H9 (cell line): Measurements from ENCODE around the gene SKIC2. TPM values are rescaled to one million over a fixed set of nuclear protein-coding genes. Genes with fewer than 3 reads are reported as not detected.

Source experiments
- DNase-seq: peaks from one replicate; pipeline ENCODE4 v3.0.0-alpha.2; 2017
- H2AFZ ChIP-seq: one replicate; pipeline ENCODE4 v1.6.1; 2013; ENCODE audit warnings: mild to moderate bottlenecking, low read length, control low read depth, moderate library complexity
- H2AK5ac ChIP-seq: 2 replicates; pipeline ENCODE4 v1.6.1; 2013; ENCODE audit warnings: low read length, control low read depth, mixed read lengths; ENCODE audit not compliant: insufficient read length
- H2BK120ac ChIP-seq: one replicate; pipeline ENCODE4 v1.6.1; 2013; ENCODE audit warnings: low read depth, mild to moderate bottlenecking, low read length, control low read depth, inconsistent platforms; ENCODE audit not compliant: poor library complexity, severe bottlenecking
- H2BK12ac ChIP-seq: 2 replicates; pipeline ENCODE4 v1.6.1; 2013; ENCODE audit warnings: low read length, control low read depth, mixed read lengths, low read depth; ENCODE audit not compliant: insufficient read length
- H2BK15ac ChIP-seq: 2 replicates; pipeline ENCODE4 v1.6.1; 2013; ENCODE audit warnings: low read depth, low read length, control low read depth
- H2BK20ac ChIP-seq: one replicate; pipeline ENCODE4 v1.6.1; 2013; ENCODE audit warnings: low read depth, mild to moderate bottlenecking, low read length, control low read depth, inconsistent platforms; ENCODE audit not compliant: poor library complexity, severe bottlenecking
- H2BK5ac ChIP-seq: 2 replicates; pipeline ENCODE4 v1.6.1; 2013; ENCODE audit warnings: low read length, control low read depth, mixed read lengths; ENCODE audit not compliant: insufficient read length
- H3K14ac ChIP-seq: 2 replicates; pipeline ENCODE4 v1.6.1; 2013; ENCODE audit warnings: low read length, control low read depth; ENCODE audit not compliant: insufficient read depth
- H3K18ac ChIP-seq: 2 replicates; pipeline ENCODE4 v1.6.1; 2013; ENCODE audit warnings: low read depth, mild to moderate bottlenecking, mixed read lengths, low read length, control low read depth; ENCODE audit not compliant: insufficient read length
- H3K23ac ChIP-seq: 2 replicates; pipeline ENCODE4 v1.6.1; 2013; ENCODE audit warnings: low read length, control low read depth, mixed read lengths, low read depth; ENCODE audit not compliant: insufficient read length
- H3K23me2 ChIP-seq: 2 replicates; pipeline ENCODE4 v1.6.1; 2013; ENCODE audit warnings: low read depth, mild to moderate bottlenecking, mixed read lengths, low read length, control low read depth; ENCODE audit not compliant: insufficient read length, poor library complexity, severe bottlenecking
- H3K27ac ChIP-seq: 2 replicates; pipeline ENCODE4 v1.5.1; 2013; ENCODE audit warnings: low read length, control low read depth, mixed read lengths, low read depth; ENCODE audit not compliant: insufficient read length
- H3K27me3 ChIP-seq: 2 replicates; pipeline ENCODE4 v1.6.1; 2013; ENCODE audit warnings: low read length, control low read depth, inconsistent platforms; ENCODE audit not compliant: insufficient read depth
- H3K4ac ChIP-seq: 2 replicates; pipeline ENCODE4 v1.6.1; 2013; ENCODE audit warnings: low read depth, mild to moderate bottlenecking, control low read depth, inconsistent platforms, low read length, moderate library complexity
- H3K4me1 ChIP-seq: 2 replicates; pipeline ENCODE4 v1.6.1; 2013; ENCODE audit warnings: low read length, control low read depth, inconsistent platforms; ENCODE audit not compliant: insufficient read depth
- H3K4me2 ChIP-seq: 2 replicates; pipeline ENCODE4 v1.6.1; 2013; ENCODE audit warnings: low read length, control low read depth, mixed read lengths; ENCODE audit not compliant: insufficient read length, insufficient read depth
- H3K56ac ChIP-seq: 2 replicates; pipeline ENCODE4 v1.6.1; 2013; ENCODE audit warnings: low read depth, mild to moderate bottlenecking, mixed read lengths, low read length, control low read depth; ENCODE audit not compliant: insufficient read length
- H3K79me1 ChIP-seq: 2 replicates; pipeline ENCODE4 v1.6.1; 2013; ENCODE audit warnings: low read depth, mild to moderate bottlenecking, moderate library complexity, low read length, control low read depth, inconsistent platforms; ENCODE audit not compliant: insufficient read depth, poor library complexity, severe bottlenecking
- H3K79me2 ChIP-seq: 2 replicates; pipeline ENCODE4 v1.6.1; 2013; ENCODE audit warnings: low read length, control low read depth, inconsistent platforms; ENCODE audit not compliant: insufficient read depth
- H3K9ac ChIP-seq: 2 replicates; pipeline ENCODE4 v1.6.1; 2013; ENCODE audit warnings: low read length, control low read depth, mixed read lengths; ENCODE audit not compliant: insufficient read length; ENCODE audit errors: extremely low read depth
- H3K9me3 ChIP-seq: one replicate; pipeline ENCODE4 v1.6.1; 2013; ENCODE audit warnings: low read depth, low read length, inconsistent platforms; ENCODE audit not compliant: control insufficient read depth
- H3T11ph ChIP-seq: one replicate; pipeline ENCODE4 v1.6.1; 2013; ENCODE audit warnings: mild to moderate bottlenecking, low read length, control low read depth, inconsistent platforms
- H4K20me1 ChIP-seq: one replicate; pipeline ENCODE4 v1.6.1; 2013; ENCODE audit not compliant: control insufficient read depth, insufficient read length, insufficient read depth
- H4K5ac ChIP-seq: 2 replicates; pipeline ENCODE4 v1.6.1; 2013; ENCODE audit warnings: low read depth, mild to moderate bottlenecking, mixed read lengths, low read length, control low read depth; ENCODE audit not compliant: insufficient read length
- H4K8ac ChIP-seq: replicated peaks from 2 replicates; pipeline ENCODE4 v1.6.1; 2013; ENCODE audit warnings: low read length, control low read depth, mixed read lengths, low read depth; ENCODE audit not compliant: insufficient read length
- H4K91ac ChIP-seq: 2 replicates; pipeline ENCODE4 v1.6.1; 2013; ENCODE audit warnings: low read depth, mild to moderate bottlenecking, moderate library complexity, mixed read lengths, low read length, control low read depth; ENCODE audit not compliant: insufficient read length
- H3K27ac Mint-ChIP-seq, 3 experiments: 2 replicates in 2 of 3; 3 replicates in 1 of 3; pipeline ENCODE4 v1.8.0; 2020 to 2021; ENCODE audit warnings: mixed read lengths in 3 of 3, mild to moderate bottlenecking in 1 of 3, moderate library complexity in 1 of 3
- H3K27me3 Mint-ChIP-seq: 2 replicates; pipeline ENCODE4 v1.8.0; 2021; ENCODE audit warnings: low read depth, mild to moderate bottlenecking, moderate library complexity, mixed read lengths
- H3K36me3 Mint-ChIP-seq, 3 experiments: 2 replicates in 2 of 3; 3 replicates in 1 of 3; pipeline ENCODE4 v1.8.0; 2020 to 2021; ENCODE audit warnings: low read depth in 3 of 3, mixed read lengths in 3 of 3; ENCODE audit not compliant: insufficient read depth in 1 of 3
- H3K4me1 Mint-ChIP-seq, 2 experiments: 2 replicates each; pipeline ENCODE4 v1.8.0; 2020; ENCODE audit warnings: mixed read lengths in 2 of 2
- H3K4me3 Mint-ChIP-seq, 2 experiments: 2 replicates in 1 of 2; 3 replicates in 1 of 2; pipeline ENCODE4 v1.8.0; 2020 to 2021; ENCODE audit warnings: mild to moderate bottlenecking in 2 of 2, mixed read lengths in 2 of 2, moderate library complexity in 1 of 2
- H3K9me3 Mint-ChIP-seq, 2 experiments: 2 replicates in 1 of 2; 3 replicates in 1 of 2; pipeline ENCODE4 v1.8.0; 2020; ENCODE audit warnings: mild to moderate bottlenecking in 2 of 2, mixed read lengths in 2 of 2, moderate library complexity in 1 of 2
- CTCF ChIP-seq: fragments of 200-600 bp; sonication (generic); conservative IDR thresholded peaks from 3 replicates; pipeline ENCODE4 v1.8.0; 2021; ENCODE audit warnings: antibody characterized with exemption, mild to moderate bottlenecking
- WGBS: extraction: QIAGEN DNeasy Blood & Tissue Kit; methylation state at CpG from one replicate; pipeline ENCODE4 v1.1.7; 2013; ENCODE audit warnings: missing lambda C conversion rate, low lambda C conversion rate, mixed read lengths; ENCODE audit not compliant: insufficient read length; ENCODE audit errors: extremely low coverage; 5-methylcytosine and 5-hydroxymethylcytosine counted together
- total RNA-seq: library from RNA; stranded (reverse); gene quantifications from 2 replicates; pipeline ENCODE4 v1.2.1, GENCODE V29; 2021

SKIC2 gene
- total RNA-seq, 1 experiment from 2014 or later, result 86.2 TPM

- no peak overlapping the region for H2BK15ac ChIP-seq
- H2AK5ac ChIP-seq, result no peak overlapping the region
- H4K5ac ChIP-seq, result no peak overlapping the region
- H3K9me3 Mint-ChIP-seq, result peaks cover 0 to 2% of the 10 kb centered on the region in 2 experiments; a peak in 1 of 5 replicates
- peaks cover 8 to 11% of the 10 kb centered on the region in 2 experiments for H3K4me1 Mint-ChIP-seq
- H3K4me1 ChIP-seq, result peaks cover 3% of the 10 kb centered on the region; the same call in 1 of the 2 replicates
- no peak overlapping the region for H3K9ac ChIP-seq
- no peak overlapping the region for H4K91ac ChIP-seq
- no peak overlapping the region for H3K18ac ChIP-seq
- H2BK5ac ChIP-seq, result no peak overlapping the region
- H3K79me1 ChIP-seq, result no peaks in the 10 kb centered on the region
- no peak overlapping the region for H3K4ac ChIP-seq
- H4K20me1 ChIP-seq, result no peaks in the 10 kb centered on the region
- no peak overlapping the region for H4K8ac ChIP-seq
- no peaks in the 10 kb centered on the region for H3K9me3 ChIP-seq
- TF ChIP-seq CTCF, result no peak
- no peak overlapping the region for H3K23ac ChIP-seq
- H2AFZ ChIP-seq, result no peak overlapping the region
- DNase-seq, result no peak
- H3K27me3 ChIP-seq, result no peaks in the 10 kb centered on the region
- H2BK12ac ChIP-seq, result no peak overlapping the region
- no peaks in the 10 kb centered on the region; the same call in 1 of the 2 replicates for H3K79me2 ChIP-seq
- H3T11ph ChIP-seq, result no peak overlapping the region
- H2BK120ac ChIP-seq, result no peak overlapping the region
- H3K27ac ChIP-seq, result no peak overlapping the region
- H2BK20ac ChIP-seq, result no peak overlapping the region
- H3K27ac Mint-ChIP-seq, result peak overlapping the region; percentile 34 to 100 (median 86); a peak in 4 of 7 replicates
- no peak overlapping the region for H3K4me2 ChIP-seq
- H3K14ac ChIP-seq, result no peak overlapping the region
- H3K23me2 ChIP-seq, result peaks cover 6% of the 10 kb centered on the region
- no peaks in the 10 kb centered on the region; the same call in 1 of the 2 replicates for H3K27me3 Mint-ChIP-seq
- no CpG with 5 or more reads among the region's 17 CpGs for WGBS
- H3K4me3 Mint-ChIP-seq, result peak overlapping the region; percentile 55 to 91; a peak in 4 of 5 replicates
- no peak overlapping the region for H3K56ac ChIP-seq
- H3K36me3 Mint-ChIP-seq, result peaks cover 32 to 69% (median 65%) of the 10 kb centered on the region in 3 experiments; a peak in 6 of 7 replicates
These were observed 11.0 kb downstream of the SKIC2 start for GRCh38 chr6:31969712-31970603.
